GM06990 (cell line): ENCODE results near the gene ERC2.

ENCODE experiments used
- DNase-seq: peaks from one replicate; pipeline ENCODE4 v3.0.0-alpha.2; 2011; ENCODE audit not compliant: insufficient read length; ENCODE audit errors: extremely low read depth
- H3K27me3 ChIP-seq: replicated peaks from 2 replicates; pipeline ENCODE4 v1.6.0; 2011; ENCODE audit warnings: low read length; ENCODE audit not compliant: control insufficient read depth, insufficient read depth
- H3K36me3 ChIP-seq: 2 replicates; pipeline ENCODE4 v1.5.1; 2011; ENCODE audit warnings: low read length; ENCODE audit not compliant: control insufficient read depth, insufficient read depth
- H3K4me3 ChIP-seq: replicated peaks from 2 replicates; pipeline ENCODE4 v1.5.1; 2011; ENCODE audit warnings: low read depth, mild to moderate bottlenecking, control low read depth, low read length
- TF ChIP-seq, protein P1 (sequence below): IDR thresholded peaks from 2 replicates; pipeline ENCODE4 v1.5.1; 2011; ENCODE audit warnings: low read length, control low read depth, mild to moderate bottlenecking, inconsistent platforms; ENCODE audit not compliant: insufficient read depth, poor library complexity, severe bottlenecking

Gene ERC2

DNA sequence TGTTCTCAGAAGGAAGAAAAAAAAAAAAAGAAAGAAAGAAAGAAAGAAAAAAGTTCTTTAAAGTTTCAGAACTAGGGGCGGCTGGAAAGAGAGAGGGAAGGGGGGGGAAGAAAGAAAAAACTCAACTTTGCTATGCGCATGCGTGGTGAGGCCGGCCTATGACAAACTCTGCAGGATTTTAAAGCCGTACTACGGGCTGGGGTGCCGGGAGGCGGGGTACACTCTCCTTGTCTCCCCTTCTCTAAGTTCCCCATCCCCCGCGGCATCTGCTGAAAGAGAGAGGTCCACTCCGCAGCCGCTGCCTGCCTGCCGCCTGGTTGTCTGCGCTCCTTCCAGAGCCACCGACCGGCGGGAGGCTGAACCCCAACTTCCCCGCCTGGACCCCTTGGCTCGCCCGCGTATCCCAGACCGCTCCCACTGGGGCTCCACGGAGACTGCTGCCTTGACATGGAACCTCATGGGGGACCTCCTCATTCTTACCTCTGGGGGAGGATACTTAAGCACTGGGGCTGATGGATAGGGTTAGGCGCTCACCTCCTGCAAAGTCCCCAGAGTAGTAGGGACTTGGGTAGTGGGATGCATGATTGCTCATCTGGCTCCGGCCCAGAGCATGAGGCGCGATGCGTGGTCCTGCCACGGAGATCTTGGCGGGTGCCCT is 979.7 kb downstream of the ERC2 start:
- TF ChIP-seq, protein P1, sequence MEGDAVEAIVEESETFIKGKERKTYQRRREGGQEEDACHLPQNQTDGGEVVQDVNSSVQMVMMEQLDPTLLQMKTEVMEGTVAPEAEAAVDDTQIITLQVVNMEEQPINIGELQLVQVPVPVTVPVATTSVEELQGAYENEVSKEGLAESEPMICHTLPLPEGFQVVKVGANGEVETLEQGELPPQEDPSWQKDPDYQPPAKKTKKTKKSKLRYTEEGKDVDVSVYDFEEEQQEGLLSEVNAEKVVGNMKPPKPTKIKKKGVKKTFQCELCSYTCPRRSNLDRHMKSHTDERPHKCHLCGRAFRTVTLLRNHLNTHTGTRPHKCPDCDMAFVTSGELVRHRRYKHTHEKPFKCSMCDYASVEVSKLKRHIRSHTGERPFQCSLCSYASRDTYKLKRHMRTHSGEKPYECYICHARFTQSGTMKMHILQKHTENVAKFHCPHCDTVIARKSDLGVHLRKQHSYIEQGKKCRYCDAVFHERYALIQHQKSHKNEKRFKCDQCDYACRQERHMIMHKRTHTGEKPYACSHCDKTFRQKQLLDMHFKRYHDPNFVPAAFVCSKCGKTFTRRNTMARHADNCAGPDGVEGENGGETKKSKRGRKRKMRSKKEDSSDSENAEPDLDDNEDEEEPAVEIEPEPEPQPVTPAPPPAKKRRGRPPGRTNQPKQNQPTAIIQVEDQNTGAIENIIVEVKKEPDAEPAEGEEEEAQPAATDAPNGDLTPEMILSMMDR, result no peak
- H3K27me3 ChIP-seq, result peaks cover 1% of the 10 kb centered on the region
- DNase-seq, result peak; percentile 52

DNA sequence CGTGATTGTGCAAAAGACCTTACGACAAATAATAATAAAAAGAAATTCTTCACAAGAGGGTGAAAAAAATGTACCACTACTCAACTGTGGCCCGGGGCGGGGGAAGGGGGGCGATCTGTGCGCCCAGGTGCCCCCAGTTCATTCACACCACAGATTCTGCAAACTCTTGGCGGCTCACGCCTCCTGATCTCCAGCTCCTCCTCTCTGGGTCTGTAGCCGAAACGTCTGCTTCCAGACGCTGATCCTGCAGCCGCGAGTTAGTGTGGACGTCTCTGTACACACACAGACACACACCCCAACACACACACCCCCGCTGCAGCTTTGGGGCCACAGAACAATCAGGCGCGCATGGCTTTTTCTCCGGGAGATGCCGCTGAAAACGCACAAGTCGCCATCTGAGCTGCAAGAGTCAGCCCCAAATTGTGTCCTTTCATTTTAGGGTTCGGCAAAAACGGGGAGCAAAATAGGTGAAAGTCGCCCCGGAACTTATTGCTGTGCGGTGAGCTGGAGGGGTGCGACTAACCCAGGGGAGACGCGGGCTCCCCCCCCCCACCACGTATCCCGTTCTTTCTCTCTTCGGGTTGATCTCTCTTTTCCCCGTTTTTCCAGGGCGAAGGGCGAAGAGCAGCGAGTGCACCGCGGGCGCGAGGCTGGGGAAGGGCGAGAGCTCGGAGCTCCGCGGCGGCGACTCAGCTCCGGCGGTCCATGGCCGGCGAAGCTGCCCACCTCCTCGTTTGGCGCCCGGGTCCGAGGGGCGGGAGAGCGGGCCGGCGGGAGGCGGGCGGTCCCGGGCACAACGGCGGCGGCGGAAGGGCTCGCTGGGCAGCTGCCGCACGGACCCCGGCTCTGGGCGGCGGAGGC is 980.7 kb downstream of the ERC2 start:
- DNase-seq, result peak; percentile 56
- peak overlapping the region; percentile 74 for H3K4me3 ChIP-seq
- H3K36me3 ChIP-seq, result no peaks in the 10 kb centered on the region
- TF ChIP-seq, protein P1, result no peak
- H3K27me3 ChIP-seq, result peaks cover 1% of the 10 kb centered on the region

More for the DNA sequence above, 979.7 kb downstream of the ERC2 start:
- H3K36me3 ChIP-seq, result no peaks in the 10 kb centered on the region
- peak overlapping the region; percentile 74 for H3K4me3 ChIP-seq

DNA sequence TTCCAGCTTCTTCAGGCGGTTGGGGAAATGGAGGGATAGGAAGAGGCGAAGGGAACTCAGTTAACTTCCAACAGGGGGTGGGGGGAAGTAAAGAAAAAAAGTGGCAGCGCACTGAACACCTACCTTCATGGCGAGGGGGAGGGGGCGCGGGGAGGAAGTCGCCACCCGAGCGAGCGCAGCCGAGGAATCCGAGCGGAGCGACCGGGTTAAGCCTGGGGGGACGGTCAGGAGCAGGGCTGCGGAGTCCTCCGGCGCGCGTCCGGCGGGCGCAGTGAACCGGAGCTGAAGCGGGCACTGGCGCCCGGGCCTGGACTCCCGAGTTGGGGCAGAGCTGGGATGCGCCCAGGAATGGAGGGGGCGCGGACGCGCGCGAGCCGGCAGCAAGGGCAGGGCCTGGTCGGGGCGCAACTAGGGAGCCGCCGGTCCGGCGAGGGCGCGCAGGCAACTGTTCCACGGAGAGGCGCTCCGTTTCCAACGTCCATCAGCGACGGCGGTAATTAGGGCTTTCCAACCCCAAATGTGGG is 981.3 kb downstream of the ERC2 start, which contains the start of gene WNT5A:
Gene WNT5A, minus strand, starts transcription at position 450 of the 524 bp plus-strand sequence. Its CDS starts 321 bp downstream, at position 129.
- peaks cover 1% of the 10 kb centered on the region for H3K27me3 ChIP-seq
- peak; percentile 42 for DNase-seq
- TF ChIP-seq, protein P1, result no peak
- H3K36me3 ChIP-seq, result no peaks in the 10 kb centered on the region
- H3K4me3 ChIP-seq, result peak within 1 kb of the TSS; percentile 74

DNA sequence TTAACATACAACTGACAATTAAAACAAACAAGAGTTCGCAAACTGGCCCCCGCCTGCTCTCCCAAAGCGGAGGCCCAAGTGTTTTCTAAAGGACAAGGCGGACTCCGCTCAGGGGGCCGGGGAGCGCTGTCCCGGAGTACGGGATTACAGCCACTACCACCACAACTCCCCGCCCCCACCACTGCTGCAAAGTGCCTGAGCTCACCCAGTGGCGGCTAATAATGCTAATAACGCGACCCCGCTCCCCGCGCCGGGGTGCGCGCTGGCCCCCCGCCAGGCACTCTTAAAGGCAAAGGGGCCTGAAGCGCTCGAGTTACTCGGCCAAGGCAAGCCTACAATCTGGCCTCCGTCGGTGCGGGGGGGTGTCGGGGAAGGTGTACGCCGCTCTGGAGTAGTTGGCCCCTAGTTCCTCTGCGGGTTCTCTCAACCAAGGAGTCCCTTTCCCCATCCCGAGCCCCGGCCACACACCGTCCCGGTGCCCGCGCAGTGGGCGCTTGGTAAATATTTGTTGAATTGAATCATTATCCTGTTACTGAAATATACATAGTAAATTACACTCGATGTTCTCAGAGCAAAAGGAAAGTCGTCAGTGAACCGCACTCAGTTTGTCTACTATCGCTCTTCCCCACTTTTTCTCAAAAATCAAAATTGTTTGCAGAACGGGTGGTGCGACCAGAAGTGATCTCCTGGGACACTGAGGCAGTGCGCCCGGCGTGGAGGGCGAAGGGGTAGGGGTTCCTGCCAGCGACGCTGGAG is 982.0 kb downstream of the ERC2 start:
- H3K36me3 ChIP-seq, result no peaks in the 10 kb centered on the region
- TF ChIP-seq, protein P1, result no peak
- H3K27me3 ChIP-seq, result peaks cover 6% of the 10 kb centered on the region
- DNase-seq, result peak; percentile 43
- H3K4me3 ChIP-seq, result peak overlapping the region; percentile 74
